ENCODE data around the gene RSL24D1.

GRCh38 chr15:55221090-55222011, 24.6 kb upstream of the RSL24D1 start:
- TF ChIP-seq CTCF (IDR thresholded peaks at IDR 0.05 in 2 of 3, conservative IDR thresholded peaks at IDR 0.05 in 1 of 3; ENCODE audit: borderline replicate concordance in 1 of 3, insufficient read depth in 1 of 3, low read depth in 2 of 3, low read length in 2 of 3) (no peak), EZH2phosphoT487 (IDR thresholded peaks at IDR 0.05; ENCODE audit: borderline replicate concordance) (no peak), RAD21 (IDR thresholded peaks at IDR 0.05; ENCODE audit: low read depth) (no peak), POLR2AphosphoS5 (IDR thresholded peaks at IDR 0.05; ENCODE audit: low read depth, low read length) (no peak), JUND (IDR thresholded peaks at IDR 0.05) (no peak), MAX (IDR thresholded peaks at IDR 0.05) (no peak), EZH2 (IDR thresholded peaks at IDR 0.05) (no peak), SIN3A (IDR thresholded peaks at IDR 0.05; ENCODE audit: low read depth) (no peak), TCF7L2 (IDR thresholded peaks at IDR 0.05; ENCODE audit: borderline replicate concordance, extremely low read depth, insufficient read depth, insufficient read length) (no peak), POLR2A (IDR thresholded peaks at IDR 0.05; ENCODE audit: borderline replicate concordance, extremely low read depth, insufficient read depth, insufficient read length) (no peak), CEBPB (IDR thresholded peaks at IDR 0.05; ENCODE audit: low read depth) (peak; percentile 50)
